Fibroblast of pulmonary artery (primary cell): ENCODE measurements around the gene INTS6.

Source experiments
- DNase-seq: peaks from one replicate; pipeline ENCODE4 v3.0.0-alpha.2; 2010; ENCODE audit warnings: low read depth
- H3K4me3 ChIP-seq: replicated peaks from 2 replicates; pipeline ENCODE4 v1.5.1; 2011; ENCODE audit warnings: low read depth, mild to moderate bottlenecking, control low read depth, low read length, moderate library complexity
- TF ChIP-seq, protein P1 (sequence below): IDR thresholded peaks from 2 replicates; pipeline ENCODE4 v1.5.1; 2011; ENCODE audit warnings: mild to moderate bottlenecking, control low read depth, low read length, inconsistent platforms; ENCODE audit errors: missing control alignments

INTS6 gene

GRCh38 chr13:51477653-51478324, 25.0 kb upstream of the INTS6 start:
- TF ChIP-seq, protein P1, sequence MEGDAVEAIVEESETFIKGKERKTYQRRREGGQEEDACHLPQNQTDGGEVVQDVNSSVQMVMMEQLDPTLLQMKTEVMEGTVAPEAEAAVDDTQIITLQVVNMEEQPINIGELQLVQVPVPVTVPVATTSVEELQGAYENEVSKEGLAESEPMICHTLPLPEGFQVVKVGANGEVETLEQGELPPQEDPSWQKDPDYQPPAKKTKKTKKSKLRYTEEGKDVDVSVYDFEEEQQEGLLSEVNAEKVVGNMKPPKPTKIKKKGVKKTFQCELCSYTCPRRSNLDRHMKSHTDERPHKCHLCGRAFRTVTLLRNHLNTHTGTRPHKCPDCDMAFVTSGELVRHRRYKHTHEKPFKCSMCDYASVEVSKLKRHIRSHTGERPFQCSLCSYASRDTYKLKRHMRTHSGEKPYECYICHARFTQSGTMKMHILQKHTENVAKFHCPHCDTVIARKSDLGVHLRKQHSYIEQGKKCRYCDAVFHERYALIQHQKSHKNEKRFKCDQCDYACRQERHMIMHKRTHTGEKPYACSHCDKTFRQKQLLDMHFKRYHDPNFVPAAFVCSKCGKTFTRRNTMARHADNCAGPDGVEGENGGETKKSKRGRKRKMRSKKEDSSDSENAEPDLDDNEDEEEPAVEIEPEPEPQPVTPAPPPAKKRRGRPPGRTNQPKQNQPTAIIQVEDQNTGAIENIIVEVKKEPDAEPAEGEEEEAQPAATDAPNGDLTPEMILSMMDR, result no peak

GRCh38 chr13:51477149-51477548, 24.3 kb upstream of the INTS6 start:
- H3K4me3 ChIP-seq, result no peak overlapping the region
- TF ChIP-seq, protein P1, result no peak
- no peak for DNase-seq

More at GRCh38 chr13:51477653-51478324, 25.0 kb upstream of the INTS6 start:
- no peak for DNase-seq
- H3K4me3 ChIP-seq, result no peak overlapping the region

DNA sequence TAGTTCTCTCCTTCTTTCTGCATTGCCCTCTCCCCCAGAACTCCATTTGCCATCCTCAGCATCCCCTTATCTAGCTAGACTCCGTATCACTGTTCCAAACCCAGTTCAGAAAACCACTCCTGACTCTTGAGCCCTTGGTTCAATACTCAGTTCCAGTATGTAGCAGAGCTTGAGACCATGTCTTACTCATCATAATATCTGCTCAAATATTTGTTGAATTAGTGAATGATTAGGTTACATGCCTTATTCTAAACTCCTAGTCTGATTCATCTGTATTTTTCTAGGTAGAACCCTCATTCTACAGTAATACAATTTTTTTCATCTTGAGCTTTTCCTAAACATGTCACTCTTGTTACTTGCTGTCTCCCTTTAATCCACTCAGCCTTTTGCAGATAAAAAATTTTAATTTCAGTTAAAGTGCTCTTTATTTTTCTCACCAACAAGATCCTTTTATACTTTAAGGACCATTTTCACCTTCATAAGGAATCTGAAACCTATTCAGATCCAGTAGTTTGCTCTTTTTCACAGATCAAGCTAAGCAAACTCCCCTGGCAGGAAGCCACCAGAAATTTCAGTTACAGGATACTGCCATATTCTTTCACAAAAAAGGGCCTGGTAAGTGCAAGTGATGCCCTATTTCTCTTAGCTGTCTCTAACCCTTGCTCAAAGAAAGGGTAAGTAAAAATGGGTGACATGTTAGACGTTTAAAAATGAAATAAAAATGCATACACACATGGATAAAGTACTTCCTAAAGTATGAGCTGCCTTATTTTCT, 23.1 kb upstream of the INTS6 start:
- no peak overlapping the region for H3K4me3 ChIP-seq
- DNase-seq, result peak; percentile 11
- TF ChIP-seq, protein P1, result no peak

DNA sequence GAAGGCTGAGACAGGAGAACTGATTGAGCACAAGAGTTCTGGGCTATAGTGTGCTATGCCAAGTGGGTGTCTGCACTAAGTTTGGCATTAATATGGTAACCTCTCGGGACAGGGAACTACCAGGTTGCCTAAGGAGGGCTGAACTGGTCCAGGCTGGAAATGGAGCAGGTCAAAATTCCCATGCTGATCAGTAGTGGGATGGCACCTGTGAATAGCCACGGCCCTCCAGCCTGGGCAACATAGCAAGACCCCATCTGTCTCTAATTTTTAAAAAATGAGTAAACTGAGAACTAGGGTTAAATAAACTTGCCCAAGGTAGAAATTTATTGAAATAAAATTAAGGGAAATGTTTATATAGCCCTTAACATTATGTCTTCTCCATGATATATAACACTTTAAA, 17.0 kb upstream of the INTS6 start:
- DNase-seq, result no peak
- no peak overlapping the region for H3K4me3 ChIP-seq
- TF ChIP-seq, protein P1, result no peak

GRCh38 chr13:51467730-51468129, 14.9 kb upstream of the INTS6 start:
- no peak overlapping the region for H3K4me3 ChIP-seq
- no peak for DNase-seq
- TF ChIP-seq, protein P1, result no peak

DNA sequence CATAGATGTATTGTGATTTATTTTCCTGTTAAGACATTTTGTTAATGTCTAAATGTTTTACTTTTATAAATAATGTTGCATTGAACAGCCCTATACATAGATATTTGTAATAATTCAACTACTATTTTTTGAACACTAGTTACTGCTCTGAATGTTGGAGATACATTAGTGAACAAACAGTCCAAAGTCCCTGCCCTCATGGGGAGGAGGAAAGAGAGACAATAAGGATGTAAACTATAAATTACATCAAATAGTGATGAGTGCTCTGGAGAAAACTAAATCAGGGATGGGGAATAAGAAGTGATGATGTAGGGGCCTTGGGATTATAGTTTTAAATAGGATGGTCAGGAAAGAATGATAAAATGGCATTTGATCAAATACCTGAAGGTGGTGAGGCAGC, 12.3 kb upstream of the INTS6 start:
- TF ChIP-seq, protein P1, result no peak

More for the DNA sequence above, 12.3 kb upstream of the INTS6 start:
- no peak overlapping the region for H3K4me3 ChIP-seq
- DNase-seq, result no peak
